Dermis lymphatic vessel endothelial cell (primary cell): ENCODE data around the gene SLC25A25. TPM values are rescaled to one million over a fixed set of nuclear protein-coding genes. Genes with fewer than 3 reads are reported as not detected.

Experiments used
- total RNA-seq: library from RNA; depleted of rRNA; stranded (reverse); fragments of >200 nt; gene quantifications from 2 replicates; pipeline ENCODE4 v1.2.1, GENCODE V29; 2014

Gene SLC25A25
- total RNA-seq, result 25.3 and 48.5 TPM in 2 replicates

GRCh38 chr9:128067645-128068385, at the start of gene SLC25A25:
Gene SLC25A25 (plus strand): TSS chr9:128068232. CDS start chr9:128068320, 88 bp downstream.

GRCh38 chr9:128066713-128067644, 1.1 kb upstream of the SLC25A25 start, which contains the start of gene NAIF1:
Gene NAIF1 (minus strand): TSS chr9:128067320. CDS start chr9:128067101, 219 bp downstream.

GRCh38 chr9:128127568-128127989, 59.5 kb downstream of the SLC25A25 start, which contains the start of gene PTGES2:
Gene PTGES2 (minus strand): TSS chr9:128127729. CDS start chr9:128127717, 12 bp downstream.

GRCh38 chr9:128149001-128149701, 81.1 kb downstream of the SLC25A25 start, which contains the start of gene LCN2:
Gene LCN2 (plus strand): TSS chr9:128149453. CDS start chr9:128149526, 73 bp downstream.

Other genes starting within 250 kb of the SLC25A25 start
- gene ENG, start 213.6 kb upstream of the SLC25A25 start, total RNA-seq, result 24.6 and 29.1 TPM in 2 replicates
- gene AK1, start 190.6 kb upstream of the SLC25A25 start, total RNA-seq, result 17.0 and 17.6 TPM in 2 replicates
- gene ST6GALNAC6, start 168.6 kb upstream of the SLC25A25 start, total RNA-seq, result 36.9 and 41.7 TPM in 2 replicates
- gene ST6GALNAC4, start 151.2 kb upstream of the SLC25A25 start, total RNA-seq, result 25.5 and 29.6 TPM in 2 replicates
- gene PIP5KL1, start 137.5 kb upstream of the SLC25A25 start, total RNA-seq, result 0.87 and 1.7 TPM in 2 replicates
- gene DPM2, start 130.4 kb upstream of the SLC25A25 start, total RNA-seq, result 10.7 and 14.7 TPM in 2 replicates
- gene EEIG1, start 87.2 kb upstream of the SLC25A25 start, total RNA-seq, result 28.2 and 62.7 TPM in 2 replicates
- gene NAIF1, start 912 bp upstream of the SLC25A25 start, total RNA-seq, result 9.5 TPM in 2 replicates
- 50.5 and 60.2 TPM in 2 replicates for gene PTGES2, start 59.5 kb downstream of the SLC25A25 start, total RNA-seq
- not detected in 2 replicates for gene LCN2, start 81.2 kb downstream of the SLC25A25 start, total RNA-seq
- gene BBLN, start 92.0 kb downstream of the SLC25A25 start, total RNA-seq, result 32.7 and 35.1 TPM in 2 replicates
- 10.1 and 12.4 TPM in 2 replicates for gene CIZ1, start 123.3 kb downstream of the SLC25A25 start, total RNA-seq
- 0.43 and 0.65 TPM in 2 replicates for gene DNM1, start 135.1 kb downstream of the SLC25A25 start, total RNA-seq
- gene GOLGA2, start 207.8 kb downstream of the SLC25A25 start, total RNA-seq, result 41.5 and 57.9 TPM in 2 replicates
- gene SWI5, start 208.0 kb downstream of the SLC25A25 start, total RNA-seq, result 14.7 and 16.2 TPM in 2 replicates